Type B pancreatic cell (in vitro differentiated cells): ENCODE measurements around the gene C9. TPM values are rescaled to one million over a fixed set of nuclear protein-coding genes. Genes with fewer than 3 reads are reported as not detected.
"Not testable (repeated sequence)": the region's sequence is repeated elsewhere in the genome, so short reads cannot be mapped to it uniquely, and the experiment has no call there.

Experiments used
- DNase-seq: peaks from one replicate; pipeline ENCODE4 v3.0.0; 2021; ENCODE audit warnings: mixed read lengths; ENCODE audit not compliant: unreplicated experiment; ENCODE audit errors: extremely low spot score
- H3K27ac Mint-ChIP-seq: 2 replicates; pipeline ENCODE4 v1.8.0; 2021; ENCODE audit warnings: mild to moderate bottlenecking, mixed read lengths
- H3K27me3 Mint-ChIP-seq: 2 replicates; pipeline ENCODE4 v1.8.0; 2021; ENCODE audit warnings: mixed read lengths
- H3K36me3 Mint-ChIP-seq: 2 replicates; pipeline ENCODE4 v1.8.0; 2021; ENCODE audit warnings: mixed read lengths
- H3K4me1 Mint-ChIP-seq: one replicate; pipeline ENCODE4 v1.8.0; 2021; ENCODE audit warnings: mixed read lengths; ENCODE audit not compliant: unreplicated experiment
- H3K4me3 Mint-ChIP-seq: 2 replicates; pipeline ENCODE4 v1.8.0; 2021; ENCODE audit warnings: mild to moderate bottlenecking, mixed read lengths
- H3K9me3 Mint-ChIP-seq: 2 replicates; pipeline ENCODE4 v1.8.0; 2021; ENCODE audit warnings: mixed read lengths
- total RNA-seq: library from RNA; stranded (reverse); gene quantifications from 2 replicates; pipeline ENCODE4 v1.2.1, GENCODE V29; 2021; ENCODE audit warnings: low replicate concordance
- TF ChIP-seq, protein P1 (sequence below): fragments of 200-600 bp; sonication (generic); conservative IDR thresholded peaks from 2 replicates; pipeline ENCODE4 v1.5.0; 2021; ENCODE audit warnings: antibody characterized with exemption, mild to moderate bottlenecking

C9 gene
- total RNA-seq, 1 donor from 2014 or later: not detected

DNA sequence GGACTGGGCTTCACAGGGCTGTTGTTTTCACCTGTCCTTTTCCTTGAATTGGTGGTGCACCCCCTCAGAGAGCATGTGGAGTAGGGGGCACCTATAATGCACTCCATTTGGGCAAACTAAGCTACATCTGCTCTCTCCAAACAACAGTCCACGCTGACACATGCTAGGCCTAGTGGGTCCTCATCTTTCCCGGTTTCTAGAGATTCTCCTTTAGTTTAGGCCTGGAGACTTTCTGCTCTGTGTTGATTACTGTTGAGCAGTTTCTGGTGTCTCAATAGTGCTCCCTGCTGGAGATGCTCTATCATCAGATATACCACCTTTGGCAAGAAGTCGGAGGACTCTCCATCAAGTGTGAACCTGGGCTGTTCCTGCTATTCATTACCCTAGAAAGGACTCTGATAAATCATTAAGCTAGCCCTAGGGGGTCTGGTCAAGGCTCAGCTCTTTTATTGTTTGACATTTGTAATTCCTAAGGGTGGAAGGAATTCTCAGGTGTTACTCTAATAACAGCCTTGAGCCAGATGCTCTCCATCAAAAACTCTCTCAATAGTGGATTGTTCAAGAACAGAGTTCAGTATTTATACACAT is 81.0 kb downstream of the C9 start:
- Mint-ChIP-seq H3K27me3 (no peaks in the 10 kb centered on the region), H3K9me3 (peaks cover 5% of the 10 kb centered on the region), H3K4me3 (no peak overlapping the region), H3K36me3 (no peaks in the 10 kb centered on the region), H3K4me1 (no peaks in the 10 kb centered on the region), H3K27ac (no peak overlapping the region)
- TF ChIP-seq, protein P1, sequence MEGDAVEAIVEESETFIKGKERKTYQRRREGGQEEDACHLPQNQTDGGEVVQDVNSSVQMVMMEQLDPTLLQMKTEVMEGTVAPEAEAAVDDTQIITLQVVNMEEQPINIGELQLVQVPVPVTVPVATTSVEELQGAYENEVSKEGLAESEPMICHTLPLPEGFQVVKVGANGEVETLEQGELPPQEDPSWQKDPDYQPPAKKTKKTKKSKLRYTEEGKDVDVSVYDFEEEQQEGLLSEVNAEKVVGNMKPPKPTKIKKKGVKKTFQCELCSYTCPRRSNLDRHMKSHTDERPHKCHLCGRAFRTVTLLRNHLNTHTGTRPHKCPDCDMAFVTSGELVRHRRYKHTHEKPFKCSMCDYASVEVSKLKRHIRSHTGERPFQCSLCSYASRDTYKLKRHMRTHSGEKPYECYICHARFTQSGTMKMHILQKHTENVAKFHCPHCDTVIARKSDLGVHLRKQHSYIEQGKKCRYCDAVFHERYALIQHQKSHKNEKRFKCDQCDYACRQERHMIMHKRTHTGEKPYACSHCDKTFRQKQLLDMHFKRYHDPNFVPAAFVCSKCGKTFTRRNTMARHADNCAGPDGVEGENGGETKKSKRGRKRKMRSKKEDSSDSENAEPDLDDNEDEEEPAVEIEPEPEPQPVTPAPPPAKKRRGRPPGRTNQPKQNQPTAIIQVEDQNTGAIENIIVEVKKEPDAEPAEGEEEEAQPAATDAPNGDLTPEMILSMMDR: peak; percentile 68
- no peak for DNase-seq

DNA sequence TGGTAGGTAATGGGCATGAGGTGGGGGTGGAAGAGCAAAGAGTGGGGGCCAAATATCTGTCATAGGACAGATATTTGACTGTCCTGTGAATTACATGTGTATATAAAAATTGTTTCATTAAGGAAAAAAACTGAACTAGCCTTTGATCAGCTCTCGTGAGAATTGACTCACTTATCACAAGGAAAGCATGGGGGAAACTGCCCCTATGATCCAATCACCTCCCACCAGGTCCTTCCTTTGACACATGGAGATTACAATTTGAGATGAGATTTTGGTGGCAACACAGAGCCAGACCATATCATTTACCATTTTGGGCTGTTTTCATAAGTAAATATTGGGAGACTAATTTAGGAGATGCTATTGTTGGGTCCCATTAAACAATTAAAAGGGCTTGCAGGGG is 81.7 kb downstream of the C9 start:
- H3K9me3 Mint-ChIP-seq: peaks cover 5% of the 10 kb centered on the region
- TF ChIP-seq, protein P1: no peak

DNA sequence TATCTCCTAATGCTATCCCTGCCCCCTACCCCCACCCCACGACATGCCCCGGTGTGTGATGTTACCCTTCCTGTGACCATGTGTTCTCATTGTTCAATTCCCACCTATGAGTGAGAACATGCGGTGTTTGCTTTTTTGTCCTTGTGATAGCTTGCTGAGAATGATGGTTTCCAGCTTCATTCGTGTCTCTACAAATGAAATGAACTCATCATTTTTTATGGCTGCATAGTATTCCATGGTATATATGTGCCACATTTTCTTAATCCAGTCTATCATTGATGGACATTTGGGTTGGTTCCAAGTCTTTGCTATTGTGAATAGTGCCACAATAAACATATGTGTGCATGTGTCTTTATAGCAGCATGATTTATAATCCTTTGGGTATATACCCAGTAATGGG is 88.4 kb downstream of the C9 start:
- not testable (repeated sequence) for H3K36me3 Mint-ChIP-seq, H3K9me3 Mint-ChIP-seq, H3K27me3 Mint-ChIP-seq

More for the DNA sequence above, 81.7 kb downstream of the C9 start:
- H3K4me3 Mint-ChIP-seq: no peak overlapping the region
- H3K36me3 Mint-ChIP-seq: no peaks in the 10 kb centered on the region
- no peak for DNase-seq
- no peak overlapping the region for H3K27ac Mint-ChIP-seq
- no peaks in the 10 kb centered on the region for H3K27me3 Mint-ChIP-seq
- no peaks in the 10 kb centered on the region for H3K4me1 Mint-ChIP-seq

DNA sequence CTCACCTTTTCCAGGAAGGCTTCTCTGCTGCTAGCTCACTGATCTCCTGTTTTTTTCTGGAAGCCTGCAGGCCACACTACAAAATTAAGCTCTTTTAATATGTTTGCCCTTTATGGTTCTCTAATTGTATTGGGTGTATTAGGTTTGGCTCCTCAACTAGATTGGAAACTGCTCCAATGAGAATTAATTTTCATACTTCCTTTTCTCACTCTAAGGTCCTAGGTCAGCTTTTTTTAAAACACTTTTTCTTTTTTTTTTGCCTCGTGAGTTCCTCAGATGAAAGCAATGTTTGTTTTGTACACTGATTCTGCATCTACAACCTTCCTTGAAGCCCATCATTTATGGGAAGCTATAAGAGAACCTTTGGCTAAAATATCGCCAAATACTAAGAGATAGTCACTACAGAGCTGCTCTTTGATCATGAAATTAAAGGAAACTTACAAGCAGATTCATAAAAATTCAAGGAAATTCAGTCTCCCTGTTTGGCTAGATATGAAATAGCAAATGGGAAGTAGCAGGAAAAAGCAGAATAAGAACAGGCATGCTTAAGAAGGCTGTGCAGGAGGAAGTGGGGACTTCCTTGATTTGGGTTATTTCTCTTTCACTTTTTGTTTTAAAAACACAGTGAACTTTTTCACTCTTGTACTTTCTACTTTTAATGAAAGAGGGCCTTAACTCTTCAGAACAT is 89.8 kb downstream of the C9 start:
- Mint-ChIP-seq H3K4me1 (no peaks in the 10 kb centered on the region), H3K4me3 (no peak overlapping the region), H3K27me3 (no peaks in the 10 kb centered on the region), H3K27ac (no peak overlapping the region), H3K36me3 (no peaks in the 10 kb centered on the region), H3K9me3 (no peaks in the 10 kb centered on the region)
- DNase-seq: no peak
- TF ChIP-seq, protein P1: no peak

More for the DNA sequence above, 88.4 kb downstream of the C9 start:
- not testable (repeated sequence) for H3K27ac Mint-ChIP-seq, H3K4me3 Mint-ChIP-seq, H3K4me1 Mint-ChIP-seq, DNase-seq

DNA sequence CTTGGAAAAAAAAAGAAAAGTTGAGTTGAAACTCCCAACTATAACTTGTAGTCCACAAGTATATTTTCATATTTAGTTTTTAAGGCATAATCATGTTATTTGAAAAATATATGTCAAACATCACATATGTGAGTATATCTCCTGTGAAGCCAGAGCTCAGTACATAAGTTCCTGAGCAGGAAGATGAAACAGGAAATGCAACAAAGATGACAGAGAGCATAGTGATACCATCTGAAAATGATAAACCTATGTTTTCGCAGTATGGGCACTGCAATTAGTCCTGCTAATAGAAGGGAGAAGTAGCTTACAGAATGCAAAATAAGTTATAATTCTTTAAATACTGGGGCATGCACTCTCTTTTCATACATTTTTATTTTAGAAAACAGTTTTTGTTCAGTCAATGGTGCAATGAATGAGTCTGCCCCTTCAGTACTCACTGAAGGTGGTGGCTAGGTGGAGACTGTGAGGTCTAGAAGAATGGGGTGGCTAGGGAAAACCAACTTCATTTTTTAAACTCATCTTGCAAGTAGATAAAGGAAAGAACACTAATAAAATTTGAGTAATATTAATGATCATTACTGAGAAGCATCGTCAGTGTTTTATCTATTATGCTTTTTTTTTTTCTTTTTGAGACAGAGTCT is 90.9 kb downstream of the C9 start:
- Mint-ChIP-seq H3K9me3 (no peaks in the 10 kb centered on the region), H3K27me3 (no peaks in the 10 kb centered on the region), H3K4me3 (no peak overlapping the region), H3K4me1 (no peaks in the 10 kb centered on the region), H3K36me3 (no peaks in the 10 kb centered on the region), H3K27ac (no peak overlapping the region)
- TF ChIP-seq, protein P1: no peak
- no peak for DNase-seq

DNA sequence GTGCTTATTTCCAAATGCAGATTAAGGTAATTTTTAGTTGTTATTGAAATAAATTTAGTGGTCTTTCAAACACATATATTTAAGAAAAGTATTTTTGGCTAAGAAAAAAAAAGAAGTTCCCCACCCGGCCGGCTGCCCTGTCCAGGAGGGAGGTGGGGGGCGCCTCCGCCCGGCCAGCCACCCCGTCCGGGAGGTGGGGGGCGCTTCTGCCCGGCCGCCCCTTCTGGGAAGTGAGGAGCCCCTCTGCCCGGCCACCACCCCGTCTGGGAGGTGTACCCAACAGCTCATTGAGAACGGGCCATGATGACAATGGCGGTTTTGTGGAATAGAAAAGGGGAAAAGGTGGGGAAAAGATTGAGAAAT is 91.4 kb downstream of the C9 start:
- H3K4me1 Mint-ChIP-seq, H3K9me3 Mint-ChIP-seq: not testable (repeated sequence)

More for the DNA sequence above, 91.4 kb downstream of the C9 start:
- H3K36me3 Mint-ChIP-seq, H3K27ac Mint-ChIP-seq, H3K27me3 Mint-ChIP-seq, H3K4me3 Mint-ChIP-seq, DNase-seq: not testable (repeated sequence)
